A549 (cell line): ENCODE data around the gene COX14. TPM values are rescaled to one million over a fixed set of nuclear protein-coding genes. Genes with fewer than 3 reads are reported as not detected.

Experiments used
- ATAC-seq, 2 experiments: fragments of 200-7000 bp in 1 of 2; fragments of >200 bp in 1 of 2; cut with Nextera tagmentation in 1 of 2; cut with Tn5 transposase in 1 of 2; 3 replicates each; pipeline versions ENCODE4 v1.8.0 to v1.9.1; 2018 to 2020; ENCODE audit warnings: mild to moderate bottlenecking in 1 of 2, moderate library complexity in 1 of 2
- CTCF ChIA-PET: fragments of 300-600 bp; sonication (Branson Sonifier 250); formaldehyde crosslinking; extraction: SDS; loops from one replicate; lab custom pipeline; 2021; ENCODE audit warnings: antibody characterized with exemption, inconsistent platforms; lab: Yijun Ruan, JAX
- POLR2A ChIA-PET: fragments of 350-600 bp; formaldehyde crosslinking; extraction: SDS; loops from one replicate; lab custom pipeline; 2021; ENCODE audit warnings: antibody characterized with exemption, inconsistent platforms; lab: Yijun Ruan, JAX
- DNase-seq, 2 experiments: peaks; one replicate each; pipeline versions ENCODE4 v3.0.0 to v3.0.0-alpha.2; 2011 to 2016; ENCODE audit warnings: low read depth in 1 of 2, low spot score in 1 of 2
- FAIRE-seq: peaks from 2 replicates; lab custom pipeline; 2011; peaks lifted over from hg19 to GRCh38; lab: Jason Lieb, UNC
- H3K27ac ChIP-seq, 2 experiments: fragments of >200 bp; sonication (Bioruptor Twin); formaldehyde crosslinking; 3 replicates each; pipeline ENCODE4 v1.5.1; 2016 to 2017
- H3K4me1 ChIP-seq: fragments of >200 bp; sonication (Bioruptor Twin); formaldehyde crosslinking; 3 replicates; pipeline ENCODE4 v1.6.1; 2016
- H3K4me2 ChIP-seq: fragments of >200 bp; sonication (Bioruptor Twin); formaldehyde crosslinking; 3 replicates; pipeline ENCODE4 v1.6.1; 2016
- H3K4me3 ChIP-seq: fragments of >200 bp; sonication (Bioruptor Twin); formaldehyde crosslinking; 3 replicates; pipeline ENCODE4 v1.5.1; 2016
- H3K9me3 ChIP-seq: fragments of >200 bp; sonication (Bioruptor Twin); formaldehyde crosslinking; 3 replicates; pipeline ENCODE4 v1.6.1; 2016
- BHLHE40 ChIP-seq: IDR thresholded peaks from 2 replicates; pipeline ENCODE4 v1.6.1; 2012; ENCODE audit warnings: low read depth, low read length, inconsistent platforms
- CBX2 ChIP-seq: fragments of 200-600 bp; sonication (generic); IDR thresholded peaks from 2 replicates; pipeline ENCODE4 v1.6.1; 2016; ENCODE audit warnings: low read depth, mild to moderate bottlenecking, borderline replicate concordance
- CBX8 ChIP-seq: fragments of 200-600 bp; sonication (generic); IDR thresholded peaks from 2 replicates; pipeline ENCODE4 v1.6.1; 2016
- CHD4 ChIP-seq: fragments of 200-600 bp; sonication (generic); IDR thresholded peaks from 2 replicates; pipeline ENCODE4 v1.6.1; 2016; ENCODE audit warnings: antibody characterized with exemption, mild to moderate bottlenecking, borderline replicate concordance
- CTCF ChIP-seq: fragments of >200 bp; sonication (Bioruptor Twin); formaldehyde crosslinking; IDR thresholded peaks from 3 replicates; pipeline ENCODE4 v1.5.1; 2016
- HMGXB4 ChIP-seq: fragments of 250-450 bp; sonication (Bioruptor Pico); IDR thresholded peaks from 2 replicates; pipeline ENCODE4 v1.5.0; 2021; ENCODE audit warnings: mild to moderate bottlenecking, moderate library complexity, borderline replicate concordance
- HOXB13 ChIP-seq: fragments of 250-450 bp; sonication (Bioruptor Pico); IDR thresholded peaks from 2 replicates; pipeline ENCODE4 v1.5.0; 2020; ENCODE audit warnings: low read depth, mild to moderate bottlenecking, moderate library complexity
- MAZ ChIP-seq: fragments of 150-350 bp; IDR thresholded peaks from 2 replicates; pipeline ENCODE4 v1.6.1; 2014; ENCODE audit warnings: antibody characterized with exemption, low read depth, low read length, borderline replicate concordance
- MYC ChIP-seq: IDR thresholded peaks from 2 replicates; pipeline ENCODE4 v1.6.1; 2012; ENCODE audit warnings: mild to moderate bottlenecking, inconsistent platforms, low read length, improper control_type of control experiment, borderline replicate concordance
- NR3C1 ChIP-seq: fragments of >200 bp; sonication (Bioruptor Twin); formaldehyde crosslinking; IDR thresholded peaks from 3 replicates; pipeline ENCODE4 v1.6.1; 2017
- RAD21 ChIP-seq, 2 experiments: fragments of >200 bp in 1 of 2; sonication (Bioruptor Twin) in 1 of 2; formaldehyde crosslinking in 1 of 2; IDR thresholded peaks in 1 of 2; conservative IDR thresholded peaks in 1 of 2; 2 replicates in 1 of 2; 3 replicates in 1 of 2; pipeline ENCODE4 v1.6.1; 2012 to 2018; ENCODE audit warnings: inconsistent platforms in 1 of 2
- RARB ChIP-seq: fragments of 250-450 bp; sonication (Bioruptor Pico); IDR thresholded peaks from 2 replicates; pipeline ENCODE4 v1.8.0; 2021; ENCODE audit warnings: mild to moderate bottlenecking, moderate library complexity
- RNF2 ChIP-seq: fragments of 200-600 bp; sonication (generic); IDR thresholded peaks from 2 replicates; pipeline ENCODE4 v1.6.1; 2016; ENCODE audit warnings: low read depth, mild to moderate bottlenecking, antibody characterized with exemption, moderate library complexity, borderline replicate concordance
- ZFP36 ChIP-seq: fragments of 450-650 bp; IDR thresholded peaks from 2 replicates; pipeline ENCODE4 v1.6.1; 2014; ENCODE audit warnings: borderline replicate concordance; ENCODE audit not compliant: partially characterized antibody
- ZSCAN20 ChIP-seq: fragments of 250-450 bp; sonication (Bioruptor Pico); IDR thresholded peaks from 2 replicates; pipeline ENCODE4 v1.8.0; 2022; ENCODE audit warnings: mild to moderate bottlenecking, moderate library complexity
- WGBS: methylation state at CpG from one replicate; pipeline ENCODE4 v1.1.6; 2017; ENCODE audit errors: missing lambda C conversion rate; 5-methylcytosine and 5-hydroxymethylcytosine counted together
- polyA plus RNA-seq, 4 experiments: library from polyadenylated mRNA; depleted of rRNA in 3 of 4; stranded (reverse); fragments of >200 nt; fragmentation: RNase III in 1 of 4; extraction: RNeasy Plus Mini Kit Qiagen cat#74134 plus additional on column Dnase treatment in 1 of 4; gene quantifications; 2 replicates in 3 of 4; 3 replicates in 1 of 4; pipeline ENCODE4 v1.2.3, GENCODE V29; 2011 to 2017
- TF ChIP-seq, protein P1 (sequence below): fragments of 150-350 bp; IDR thresholded peaks from 2 replicates; pipeline ENCODE4 v1.6.1; 2014; ENCODE audit warnings: low read depth, mild to moderate bottlenecking, low read length
- TF ChIP-seq, protein P2 (sequence below): fragments of 250-450 bp; sonication (Bioruptor Pico); IDR thresholded peaks from 2 replicates; pipeline ENCODE4 v1.5.0; 2020; ENCODE audit warnings: low read depth, mild to moderate bottlenecking, moderate library complexity
- TF ChIP-seq, protein P3 (sequence below): IDR thresholded peaks from 2 replicates; pipeline ENCODE4 v1.6.1; 2012

COX14 gene
- polyA plus RNA-seq, 2 of the 4 experiments (the other 2 are of a cell fraction) = 93.3 to 134 TPM

DNA sequence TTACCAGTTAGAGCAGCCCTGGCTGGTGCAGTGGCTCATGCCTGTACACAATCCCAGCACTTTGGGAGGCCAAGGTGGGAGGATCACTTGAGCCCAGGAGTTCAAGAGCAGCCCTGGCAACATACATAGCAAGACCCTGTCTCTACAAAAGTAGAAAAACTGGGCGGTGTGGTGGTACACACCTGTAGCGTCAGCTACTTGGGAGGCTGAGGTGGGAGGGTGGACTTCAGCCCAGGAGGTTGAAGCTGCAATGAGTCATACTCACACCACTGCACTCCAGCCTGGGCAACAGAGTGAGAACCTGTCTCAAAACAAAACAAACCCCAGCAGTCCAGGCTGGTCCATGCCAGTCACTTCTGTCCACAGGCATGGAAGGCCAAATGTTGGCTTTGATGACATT lies 7.4 kb downstream of the COX14 start (continued):
- no peak for TF ChIP-seq RARB
- TF ChIP-seq CHD4 = no peak
- TF ChIP-seq ZFP36 = no peak
- no peak for TF ChIP-seq MYC
- TF ChIP-seq BHLHE40 = no peak

- TF ChIP-seq NR3C1 = no peak
- no peak for TF ChIP-seq RNF2
- TF ChIP-seq HOXB13 (CRISPR knock-in tag) = no peak
- TF ChIP-seq, protein P1, sequence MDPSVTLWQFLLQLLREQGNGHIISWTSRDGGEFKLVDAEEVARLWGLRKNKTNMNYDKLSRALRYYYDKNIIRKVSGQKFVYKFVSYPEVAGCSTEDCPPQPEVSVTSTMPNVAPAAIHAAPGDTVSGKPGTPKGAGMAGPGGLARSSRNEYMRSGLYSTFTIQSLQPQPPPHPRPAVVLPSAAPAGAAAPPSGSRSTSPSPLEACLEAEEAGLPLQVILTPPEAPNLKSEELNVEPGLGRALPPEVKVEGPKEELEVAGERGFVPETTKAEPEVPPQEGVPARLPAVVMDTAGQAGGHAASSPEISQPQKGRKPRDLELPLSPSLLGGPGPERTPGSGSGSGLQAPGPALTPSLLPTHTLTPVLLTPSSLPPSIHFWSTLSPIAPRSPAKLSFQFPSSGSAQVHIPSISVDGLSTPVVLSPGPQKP = no peak
- TF ChIP-seq ZSCAN20 (CRISPR knock-in tag) = no peak
- TF ChIP-seq RAD21 (conservative IDR thresholded peaks at IDR 0.05 in 1 of 2, IDR thresholded peaks at IDR 0.05 in 1 of 2) = no peak
- no peak for TF ChIP-seq CBX2
- TF ChIP-seq CTCF = no peak
- TF ChIP-seq, protein P2, sequence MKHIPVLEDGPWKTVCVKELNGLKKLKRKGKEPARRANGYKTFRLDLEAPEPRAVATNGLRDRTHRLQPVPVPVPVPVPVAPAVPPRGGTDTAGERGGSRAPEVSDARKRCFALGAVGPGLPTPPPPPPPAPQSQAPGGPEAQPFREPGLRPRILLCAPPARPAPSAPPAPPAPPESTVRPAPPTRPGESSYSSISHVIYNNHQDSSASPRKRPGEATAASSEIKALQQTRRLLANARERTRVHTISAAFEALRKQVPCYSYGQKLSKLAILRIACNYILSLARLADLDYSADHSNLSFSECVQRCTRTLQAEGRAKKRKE (CRISPR knock-in tag) = no peak
- TF ChIP-seq CHD4 = no peak
- TF ChIP-seq CBX8 = no peak
- TF ChIP-seq MAZ = no peak
- TF ChIP-seq HMGXB4 (CRISPR knock-in tag) = no peak
- TF ChIP-seq, protein P3, sequence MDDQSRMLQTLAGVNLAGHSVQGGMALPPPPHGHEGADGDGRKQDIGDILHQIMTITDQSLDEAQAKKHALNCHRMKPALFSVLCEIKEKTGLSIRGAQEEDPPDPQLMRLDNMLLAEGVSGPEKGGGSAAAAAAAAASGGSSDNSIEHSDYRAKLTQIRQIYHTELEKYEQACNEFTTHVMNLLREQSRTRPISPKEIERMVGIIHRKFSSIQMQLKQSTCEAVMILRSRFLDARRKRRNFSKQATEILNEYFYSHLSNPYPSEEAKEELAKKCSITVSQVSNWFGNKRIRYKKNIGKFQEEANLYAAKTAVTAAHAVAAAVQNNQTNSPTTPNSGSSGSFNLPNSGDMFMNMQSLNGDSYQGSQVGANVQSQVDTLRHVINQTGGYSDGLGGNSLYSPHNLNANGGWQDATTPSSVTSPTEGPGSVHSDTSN = no peak
- no peak for ATAC-seq
- Histone ChIP-seq H3K9me3 (no peaks in the 10 kb centered on the region), H3K4me3 (no peak overlapping the region), H3K4me1 (no peaks in the 10 kb centered on the region), H3K4me2 (no peak overlapping the region), H3K27ac (no peak overlapping the region)
- FAIRE-seq = no peak
- no peak for DNase-seq
- CTCF ChIA-PET = interaction anchor here (1.0 to 13.4 kb wide), 4 partner anchors 8 to 154 kb away, joined by 3 to 128 read pairs (median 4); partner anchors contain the start of genes CERS5 and COX14
- WGBS = 85% methylated on average over 3 of the region's 3 CpGs
- POLR2A ChIA-PET = interaction anchor here (0.9 to 1.9 kb wide), 2 partner anchors 9 to 36 kb away, joined by 3 to 10 read pairs; partner anchors contain the start of genes COX14 and SMARCD1
These were observed 8.5 kb downstream of the COX14 start for GRCh38 chr12:50120521-50120920.
